GM23338 (cell line): Measurements from ENCODE around the gene AFF3. TPM values are rescaled to one million over a fixed set of nuclear protein-coding genes. Genes with fewer than 3 reads are reported as not detected.

Experiments
- ATAC-seq: fragments of 200-7000 bp; cut with Tn5 transposase; 3 replicates; pipeline ENCODE4 v1.9.1; 2020
- DNase-seq: peaks from one replicate; pipeline ENCODE4 v3.0.0-alpha.2; 2015; ENCODE audit warnings: low spot score
- H2AFZ ChIP-seq: fragments of 200-600 bp; sonication (generic); 2 replicates; pipeline ENCODE4 v1.8.0; 2016; ENCODE audit warnings: antibody characterized with exemption, mild to moderate bottlenecking, moderate library complexity
- H3F3A ChIP-seq: fragments of 200-600 bp; sonication (generic); replicated peaks from 2 replicates; pipeline ENCODE4 v1.8.0; 2017; ENCODE audit warnings: antibody characterized with exemption, mixed run types, low read depth
- H3K27ac ChIP-seq: fragments of 200-600 bp; sonication (generic); 2 replicates; pipeline ENCODE4 v1.6.1; 2016; ENCODE audit warnings: low read depth
- H3K27me3 ChIP-seq: fragments of 200-600 bp; sonication (generic); 2 replicates; pipeline ENCODE4 v1.8.0; 2016; ENCODE audit warnings: mild to moderate bottlenecking, mixed run types, moderate library complexity; ENCODE audit not compliant: insufficient read depth
- H3K36me3 ChIP-seq: fragments of 200-600 bp; sonication (generic); 2 replicates; pipeline ENCODE4 v1.8.0; 2016; ENCODE audit warnings: mild to moderate bottlenecking; ENCODE audit not compliant: insufficient read depth
- H3K4me1 ChIP-seq: fragments of 200-600 bp; sonication (generic); 2 replicates; pipeline ENCODE4 v1.8.0; 2016; ENCODE audit warnings: mild to moderate bottlenecking, moderate library complexity; ENCODE audit not compliant: insufficient read depth
- H3K4me2 ChIP-seq: fragments of 200-600 bp; sonication (generic); 2 replicates; pipeline ENCODE4 v1.7.1; 2017; ENCODE audit warnings: mixed run types
- H3K4me3 ChIP-seq: fragments of 200-600 bp; sonication (generic); 2 replicates; pipeline ENCODE4 v1.6.1; 2016; ENCODE audit warnings: mixed run types
- H3K79me2 ChIP-seq: fragments of 200-600 bp; sonication (generic); replicated peaks from 2 replicates; pipeline ENCODE4 v1.8.0; 2017; ENCODE audit warnings: mild to moderate bottlenecking; ENCODE audit not compliant: insufficient read depth
- H3K9me2 ChIP-seq: fragments of 200-600 bp; sonication (generic); 2 replicates; pipeline ENCODE4 v1.8.0; 2017; ENCODE audit not compliant: insufficient read depth
- H4K20me1 ChIP-seq: fragments of 200-600 bp; sonication (generic); replicated peaks from 2 replicates; pipeline ENCODE4 v1.8.0; 2017; ENCODE audit warnings: mild to moderate bottlenecking; ENCODE audit not compliant: insufficient read depth
- H3K27ac Mint-ChIP-seq: 2 replicates; pipeline ENCODE4 v1.8.0; 2020; ENCODE audit warnings: inconsistent platforms, mild to moderate bottlenecking, moderate library complexity, mixed read lengths
- H3K27me3 Mint-ChIP-seq: 3 replicates; pipeline ENCODE4 v1.8.0; 2022; ENCODE audit warnings: low read depth, mild to moderate bottlenecking, moderate library complexity, mixed read lengths, inconsistent platforms; ENCODE audit not compliant: insufficient read depth, poor library complexity
- H3K36me3 Mint-ChIP-seq: 3 replicates; pipeline ENCODE4 v1.8.0; 2021; ENCODE audit warnings: low read depth, mild to moderate bottlenecking, inconsistent platforms, moderate library complexity, mixed read lengths
- H3K4me1 Mint-ChIP-seq: 3 replicates; pipeline ENCODE4 v1.8.0; 2020; ENCODE audit warnings: mild to moderate bottlenecking, inconsistent platforms, mixed read lengths
- H3K4me3 Mint-ChIP-seq: 3 replicates; pipeline ENCODE4 v1.8.0; 2021; ENCODE audit warnings: moderate library complexity, mild to moderate bottlenecking, inconsistent platforms, mixed read lengths
- H3K9me3 Mint-ChIP-seq: 3 replicates; pipeline ENCODE4 v1.8.0; 2020; ENCODE audit warnings: moderate library complexity, mild to moderate bottlenecking, inconsistent platforms, mixed read lengths
- EZH2 ChIP-seq: fragments of 200-600 bp; sonication (generic); IDR thresholded peaks from one replicate; pipeline ENCODE4 v1.8.0; 2017; ENCODE audit warnings: antibody characterized with exemption, mild to moderate bottlenecking, low read depth; ENCODE audit not compliant: unreplicated experiment
- EZH2phosphoT487 ChIP-seq: fragments of 200-600 bp; sonication (generic); IDR thresholded peaks from one replicate; pipeline ENCODE4 v1.8.1; 2018; ENCODE audit warnings: antibody characterized with exemption; ENCODE audit not compliant: unreplicated experiment
- JUNB ChIP-seq: IDR thresholded peaks from one replicate; pipeline ENCODE4 v1.6.1; 2016; ENCODE audit warnings: antibody characterized with exemption; ENCODE audit not compliant: unreplicated experiment
- NANOG ChIP-seq: IDR thresholded peaks from 2 replicates; pipeline ENCODE4 v1.6.1; 2016; ENCODE audit warnings: antibody characterized with exemption, borderline replicate concordance
- POLR2AphosphoS5 ChIP-seq: IDR thresholded peaks from 2 replicates; pipeline ENCODE4 v1.6.1; 2016; ENCODE audit warnings: antibody characterized with exemption, low read depth
- STAT1 ChIP-seq: IDR thresholded peaks from one replicate; pipeline ENCODE4 v1.6.1; 2016; ENCODE audit warnings: antibody characterized with exemption; ENCODE audit not compliant: unreplicated experiment
- ZNF114 ChIP-seq: fragments of 250-450 bp; sonication (Bioruptor Pico); IDR thresholded peaks from 2 replicates; pipeline ENCODE4 v1.5.0; 2020; ENCODE audit warnings: mild to moderate bottlenecking, moderate library complexity
- ZNF331 ChIP-seq: fragments of 250-450 bp; sonication (Bioruptor Pico); IDR thresholded peaks from 2 replicates; pipeline ENCODE4 v1.5.0; 2020; ENCODE audit warnings: low read depth, mild to moderate bottlenecking, moderate library complexity
- polyA plus RNA-seq: library from polyadenylated mRNA; unstranded; fragments of >200 nt; fragmentation: Nextera tagmentation; extraction: Ambion mirVana; gene quantifications from 2 replicates; pipeline ENCODE4 v1.2.1, GENCODE V29; 2016
- total RNA-seq: library from RNA; depleted of rRNA; stranded (reverse); fragments of >200 nt; shearing (Covaris generic); gene quantifications from 2 replicates; pipeline ENCODE4 v1.2.3, GENCODE V29; 2014
- TF ChIP-seq, protein P1 (sequence below), 2 experiments: fragments of 200-600 bp in 1 of 2; sonication (generic) in 1 of 2; conservative IDR thresholded peaks; 2 replicates each; pipeline versions ENCODE4 v1.5.1 to v1.6.1; 2016 to 2017; ENCODE audit warnings: antibody characterized with exemption in 2 of 2, low read depth in 2 of 2, mild to moderate bottlenecking in 2 of 2, moderate library complexity in 1 of 2
- TF ChIP-seq, protein P2 (sequence below): IDR thresholded peaks from one replicate; pipeline ENCODE4 v1.6.1; 2018; ENCODE audit warnings: antibody characterized with exemption; ENCODE audit not compliant: unreplicated experiment

Gene AFF3
- total and polyA plus RNA-seq, 2 experiments from 2014 or later: 0.73 to 1.4 TPM

DNA sequence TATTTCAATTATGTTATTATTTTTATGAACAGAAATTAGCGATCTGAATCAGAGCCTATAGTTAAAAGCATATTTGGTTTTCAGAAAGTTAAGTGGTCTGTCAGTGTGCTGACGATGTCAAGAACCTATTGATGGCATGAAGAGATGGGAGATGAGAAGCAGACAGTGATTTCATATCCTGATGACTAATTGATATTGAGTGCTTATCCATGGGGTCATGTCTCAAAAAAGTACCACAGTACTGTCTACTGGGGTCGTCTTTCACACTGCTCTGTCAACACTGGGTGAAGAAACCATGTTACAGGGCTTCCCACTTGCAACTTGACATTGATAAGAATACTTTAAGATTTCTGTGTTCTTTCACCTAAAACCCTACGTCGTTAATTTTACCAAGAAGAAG, 297.1 kb downstream of the AFF3 start:
- Mint-ChIP-seq H3K27me3 (no peaks in the 10 kb centered on the region), H3K36me3 (no peaks in the 10 kb centered on the region), H3K4me1 (peaks cover 5% of the 10 kb centered on the region; the same call in 2 of the 3 replicates), H3K27ac (no peak overlapping the region), H3K9me3 (no peaks in the 10 kb centered on the region), H3K4me3 (no peak overlapping the region)
- Histone ChIP-seq H3K4me3 (no peak overlapping the region), H4K20me1 (no peaks in the 10 kb centered on the region), H3K9me2 (no peaks in the 10 kb centered on the region), H3K27me3 (no peaks in the 10 kb centered on the region), H3K79me2 (no peaks in the 10 kb centered on the region), H3K36me3 (no peaks in the 10 kb centered on the region), H3F3A (no peaks in the 10 kb centered on the region), H2AFZ (no peak overlapping the region), H3K4me2 (no peak overlapping the region), H3K4me1 (no peaks in the 10 kb centered on the region), H3K27ac (no peak overlapping the region)
- TF ChIP-seq JUNB (no peak), POLR2AphosphoS5 (no peak), NANOG (no peak), ZNF114 (CRISPR knock-in tag) (no peak), STAT1 (no peak), EZH2 (no peak)
- TF ChIP-seq, protein P1, sequence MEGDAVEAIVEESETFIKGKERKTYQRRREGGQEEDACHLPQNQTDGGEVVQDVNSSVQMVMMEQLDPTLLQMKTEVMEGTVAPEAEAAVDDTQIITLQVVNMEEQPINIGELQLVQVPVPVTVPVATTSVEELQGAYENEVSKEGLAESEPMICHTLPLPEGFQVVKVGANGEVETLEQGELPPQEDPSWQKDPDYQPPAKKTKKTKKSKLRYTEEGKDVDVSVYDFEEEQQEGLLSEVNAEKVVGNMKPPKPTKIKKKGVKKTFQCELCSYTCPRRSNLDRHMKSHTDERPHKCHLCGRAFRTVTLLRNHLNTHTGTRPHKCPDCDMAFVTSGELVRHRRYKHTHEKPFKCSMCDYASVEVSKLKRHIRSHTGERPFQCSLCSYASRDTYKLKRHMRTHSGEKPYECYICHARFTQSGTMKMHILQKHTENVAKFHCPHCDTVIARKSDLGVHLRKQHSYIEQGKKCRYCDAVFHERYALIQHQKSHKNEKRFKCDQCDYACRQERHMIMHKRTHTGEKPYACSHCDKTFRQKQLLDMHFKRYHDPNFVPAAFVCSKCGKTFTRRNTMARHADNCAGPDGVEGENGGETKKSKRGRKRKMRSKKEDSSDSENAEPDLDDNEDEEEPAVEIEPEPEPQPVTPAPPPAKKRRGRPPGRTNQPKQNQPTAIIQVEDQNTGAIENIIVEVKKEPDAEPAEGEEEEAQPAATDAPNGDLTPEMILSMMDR (conservative IDR thresholded peaks at IDR 0.05; ENCODE audit: low read depth in 2 of 2): no peak
- no peak for ATAC-seq
- DNase-seq: no peak

DNA sequence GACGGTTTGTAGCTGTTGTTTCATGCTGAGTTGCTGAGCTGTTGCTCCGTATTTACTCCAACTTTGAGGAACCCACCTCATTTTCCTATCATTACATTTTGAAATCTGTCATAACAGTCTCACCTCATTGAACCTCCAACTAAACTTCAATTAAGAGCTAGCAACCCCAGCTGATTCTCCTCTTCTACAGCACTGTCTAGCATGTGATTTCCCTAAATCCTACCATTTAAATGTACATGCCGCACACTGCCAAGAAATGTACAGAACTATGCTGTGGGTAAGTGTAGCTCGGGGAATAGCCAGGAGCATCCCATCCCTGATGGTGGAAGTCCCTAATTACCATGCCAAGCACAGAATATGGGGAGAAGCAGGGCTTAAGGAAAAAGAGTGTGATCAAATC, 299.9 kb downstream of the AFF3 start:
- no peaks in the 10 kb centered on the region for H3K4me1 ChIP-seq
- H3K9me2 ChIP-seq: no peaks in the 10 kb centered on the region
- Mint-ChIP-seq H3K27me3 (no peaks in the 10 kb centered on the region), H3K9me3 (no peaks in the 10 kb centered on the region), H3K4me1 (peaks cover 5% of the 10 kb centered on the region; the same call in 2 of the 3 replicates), H3K4me3 (no peak overlapping the region), H3K36me3 (no peaks in the 10 kb centered on the region), H3K27ac (no peak overlapping the region)
- H3K27me3 ChIP-seq: no peaks in the 10 kb centered on the region
- DNase-seq (no peak), ATAC-seq (no peak)
- no peaks in the 10 kb centered on the region for H3K79me2 ChIP-seq
- H3K27ac ChIP-seq: no peak overlapping the region
- H3K4me3 ChIP-seq: no peak overlapping the region
- no peak overlapping the region for H3K4me2 ChIP-seq
- H4K20me1 ChIP-seq: no peaks in the 10 kb centered on the region
- no peaks in the 10 kb centered on the region for H3K36me3 ChIP-seq
- TF ChIP-seq ZNF331 (CRISPR knock-in tag) (no peak), EZH2phosphoT487 (no peak), EZH2 (no peak), POLR2AphosphoS5 (no peak)
- TF ChIP-seq, protein P1 (conservative IDR thresholded peaks at IDR 0.05; ENCODE audit: low read depth in 2 of 2): no peak
- TF ChIP-seq, protein P2, sequence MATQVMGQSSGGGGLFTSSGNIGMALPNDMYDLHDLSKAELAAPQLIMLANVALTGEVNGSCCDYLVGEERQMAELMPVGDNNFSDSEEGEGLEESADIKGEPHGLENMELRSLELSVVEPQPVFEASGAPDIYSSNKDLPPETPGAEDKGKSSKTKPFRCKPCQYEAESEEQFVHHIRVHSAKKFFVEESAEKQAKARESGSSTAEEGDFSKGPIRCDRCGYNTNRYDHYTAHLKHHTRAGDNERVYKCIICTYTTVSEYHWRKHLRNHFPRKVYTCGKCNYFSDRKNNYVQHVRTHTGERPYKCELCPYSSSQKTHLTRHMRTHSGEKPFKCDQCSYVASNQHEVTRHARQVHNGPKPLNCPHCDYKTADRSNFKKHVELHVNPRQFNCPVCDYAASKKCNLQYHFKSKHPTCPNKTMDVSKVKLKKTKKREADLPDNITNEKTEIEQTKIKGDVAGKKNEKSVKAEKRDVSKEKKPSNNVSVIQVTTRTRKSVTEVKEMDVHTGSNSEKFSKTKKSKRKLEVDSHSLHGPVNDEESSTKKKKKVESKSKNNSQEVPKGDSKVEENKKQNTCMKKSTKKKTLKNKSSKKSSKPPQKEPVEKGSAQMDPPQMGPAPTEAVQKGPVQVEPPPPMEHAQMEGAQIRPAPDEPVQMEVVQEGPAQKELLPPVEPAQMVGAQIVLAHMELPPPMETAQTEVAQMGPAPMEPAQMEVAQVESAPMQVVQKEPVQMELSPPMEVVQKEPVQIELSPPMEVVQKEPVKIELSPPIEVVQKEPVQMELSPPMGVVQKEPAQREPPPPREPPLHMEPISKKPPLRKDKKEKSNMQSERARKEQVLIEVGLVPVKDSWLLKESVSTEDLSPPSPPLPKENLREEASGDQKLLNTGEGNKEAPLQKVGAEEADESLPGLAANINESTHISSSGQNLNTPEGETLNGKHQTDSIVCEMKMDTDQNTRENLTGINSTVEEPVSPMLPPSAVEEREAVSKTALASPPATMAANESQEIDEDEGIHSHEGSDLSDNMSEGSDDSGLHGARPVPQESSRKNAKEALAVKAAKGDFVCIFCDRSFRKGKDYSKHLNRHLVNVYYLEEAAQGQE: no peak
- no peaks in the 10 kb centered on the region for H3F3A ChIP-seq
- no peak overlapping the region for H2AFZ ChIP-seq
